Ramos (cell line): ENCODE results near the gene NR3C1.

Experiments
- in situ Hi-C: fragments of 300-500 bp; cut with MboI; formaldehyde crosslinking; loops from one replicate; pipeline ENCODE4 v1.14.3; 2022; ENCODE audit warnings: low sequenced_read_pairs; ENCODE audit not compliant: unreplicated experiment

Gene NR3C1

GRCh38 chr5:143376195-143376779, 27.2 kb downstream of the NR3C1 start:
- in situ Hi-C loops: no loop called here

- in situ Hi-C loops: no loop called here
These were observed 28.8 kb downstream of the NR3C1 start for GRCh38 chr5:143374496-143375217.

GRCh38 chr5:143373076-143373475, 30.4 kb downstream of the NR3C1 start:
- in situ Hi-C loops: no loop called here

- in situ Hi-C loops: no loop called here
These were observed 31.2 kb downstream of the NR3C1 start for GRCh38 chr5:143372187-143372829.

GRCh38 chr5:143370440-143370839, 33.0 kb downstream of the NR3C1 start:
- in situ Hi-C loops: no loop called here

GRCh38 chr5:143364061-143364460, 39.4 kb downstream of the NR3C1 start:
- in situ Hi-C loops: no loop called here

- in situ Hi-C loops: no loop called here
These were observed 40.7 kb downstream of the NR3C1 start for GRCh38 chr5:143362664-143363227.

GRCh38 chr5:143361438-143361837, 42.0 kb downstream of the NR3C1 start:
- in situ Hi-C loops: no loop called here

- in situ Hi-C loops: no loop called here
These were observed 42.7 kb downstream of the NR3C1 start for GRCh38 chr5:143360755-143361154.

- in situ Hi-C loops: no loop called here
These were observed 43.6 kb downstream of the NR3C1 start for GRCh38 chr5:143359869-143360268.

GRCh38 chr5:143356855-143357583, 46.5 kb downstream of the NR3C1 start:
- in situ Hi-C loops: no loop called here

GRCh38 chr5:143355710-143356109, 47.8 kb downstream of the NR3C1 start:
- in situ Hi-C loops: no loop called here

- in situ Hi-C loops: no loop called here
These were observed 49.5 kb downstream of the NR3C1 start for GRCh38 chr5:143354025-143354424.

GRCh38 chr5:143352691-143353090, 50.8 kb downstream of the NR3C1 start:
- in situ Hi-C loops: no loop called here

- in situ Hi-C loops: no loop called here
These were observed 52.5 kb downstream of the NR3C1 start for GRCh38 chr5:143350751-143351602.

GRCh38 chr5:143350341-143350740, 53.1 kb downstream of the NR3C1 start:
- in situ Hi-C loops: no loop called here

- in situ Hi-C loops: no loop called here
These were observed 54.3 kb downstream of the NR3C1 start for GRCh38 chr5:143349177-143349576.

- in situ Hi-C loops: no loop called here
These were observed 55.7 kb downstream of the NR3C1 start for GRCh38 chr5:143347698-143348344.

GRCh38 chr5:143347046-143347445, 56.4 kb downstream of the NR3C1 start:
- in situ Hi-C loops: no loop called here
